ENCODE measurements around the gene KRT84. TPM values are rescaled to one million over a fixed set of nuclear protein-coding genes. Genes with fewer than 3 reads are reported as not detected.

Gene KRT84
- total RNA-seq, 1 donor: not detected

- no peak overlapping the region for H3K4me3 ChIP-seq (ENCODE audit: low read depth, low read length)
- no peak for DNase-seq (ENCODE audit: low read depth)
- TF ChIP-seq CTCF (IDR thresholded peaks at IDR 0.05; ENCODE audit: insufficient read depth, low read length): no peak
These were observed 41.6 kb upstream of the KRT84 start for GRCh38 chr12:52427083-52427482.

GRCh38 chr12:52426034-52426433 lies 40.6 kb upstream of the KRT84 start:
- no peak for TF ChIP-seq CTCF (IDR thresholded peaks at IDR 0.05; ENCODE audit: insufficient read depth, low read length)
- DNase-seq (ENCODE audit: low read depth): no peak
- no peak overlapping the region for H3K4me3 ChIP-seq (ENCODE audit: low read depth, low read length)

- H3K4me3 ChIP-seq (ENCODE audit: low read depth, low read length): no peak overlapping the region
- no peak for DNase-seq (ENCODE audit: low read depth)
- no peak for TF ChIP-seq CTCF (IDR thresholded peaks at IDR 0.05; ENCODE audit: insufficient read depth, low read length)
These were observed 40.0 kb upstream of the KRT84 start for GRCh38 chr12:52425466-52425865.

- no peak for TF ChIP-seq CTCF (IDR thresholded peaks at IDR 0.05; ENCODE audit: insufficient read depth, low read length)
- H3K4me3 ChIP-seq (ENCODE audit: low read depth, low read length): no peak overlapping the region
- no peak for DNase-seq (ENCODE audit: low read depth)
These were observed 38.4 kb upstream of the KRT84 start for GRCh38 chr12:52423661-52424500.

- no peak for TF ChIP-seq CTCF (IDR thresholded peaks at IDR 0.05; ENCODE audit: insufficient read depth, low read length)
- no peak for DNase-seq (ENCODE audit: low read depth)
- no peak overlapping the region for H3K4me3 ChIP-seq (ENCODE audit: low read depth, low read length)
These were observed 37.6 kb upstream of the KRT84 start for GRCh38 chr12:52423035-52423434.

- H3K4me3 ChIP-seq (ENCODE audit: low read depth, low read length): no peak overlapping the region
- no peak for TF ChIP-seq CTCF (IDR thresholded peaks at IDR 0.05; ENCODE audit: insufficient read depth, low read length)
- DNase-seq (ENCODE audit: low read depth): no peak
These were observed 34.2 kb upstream of the KRT84 start for GRCh38 chr12:52419656-52420055.

All from fibroblast of the aortic adventitia (primary cell).